Activated CD8-positive, alpha-beta memory T cell treated with anti-CD3 and anti-CD28 coated beads, Interleukin-2, amount 10 ng/mL, durations not matched to agents 7 days and 5 days (primary cell): ENCODE results near the gene HAPLN2. TPM values are rescaled to one million over a fixed set of nuclear protein-coding genes. Genes with fewer than 3 reads are reported as not detected.

ENCODE experiments used
- ATAC-seq: fragments of 150-1000 bp; cut with Tn5 transposase; one replicate; pipeline ENCODE4 v1.10.0; 2021; ENCODE audit warnings: moderate library complexity
- CTCF ChIA-PET: fragments of 350-600 bp; sonication (Branson Sonifier 250); formaldehyde crosslinking; loops from one replicate; lab custom pipeline; 2021; ENCODE audit warnings: antibody characterized with exemption; lab: Charles Lee
- DNase-seq: peaks from one replicate; pipeline ENCODE4 v3.0.0-alpha.2; 2020
- H3K27ac Mint-ChIP-seq: one replicate; pipeline ENCODE4 v1.8.0; 2021; ENCODE audit warnings: mild to moderate bottlenecking, mixed read lengths
- H3K27me3 Mint-ChIP-seq: one replicate; pipeline ENCODE4 v1.8.0; 2021; ENCODE audit warnings: mixed read lengths
- H3K36me3 Mint-ChIP-seq: one replicate; pipeline ENCODE4 v1.8.0; 2021; ENCODE audit warnings: mild to moderate bottlenecking, mixed read lengths
- H3K4me1 Mint-ChIP-seq: one replicate; pipeline ENCODE4 v1.8.0; 2021; ENCODE audit warnings: mixed read lengths
- H3K4me3 Mint-ChIP-seq: one replicate; pipeline ENCODE4 v1.8.0; 2021; ENCODE audit warnings: mild to moderate bottlenecking, moderate library complexity, mixed read lengths
- H3K9me3 Mint-ChIP-seq: one replicate; pipeline ENCODE4 v1.8.0; 2022; ENCODE audit warnings: low read depth, mixed read lengths
- total RNA-seq, 2 experiments: library from RNA; stranded (reverse); gene quantifications; one replicate each; pipeline ENCODE4 v1.2.3, GENCODE V29; 2021

Gene HAPLN2
- total RNA-seq, 2 experiments from 2014 or later, result not detected

GRCh38 chr1:156664767-156665411, 45.7 kb downstream of the HAPLN2 start:
- no peaks in the 10 kb centered on the region for H3K36me3 Mint-ChIP-seq

GRCh38 chr1:156665539-156665938, 46.3 kb downstream of the HAPLN2 start:
- CTCF ChIA-PET, result interaction anchor here (1.0 to 12.6 kb wide), 7 partner anchors 7 to 194 kb away, joined by 3 to 340 read pairs (median 4); partner anchors contain the start of gene HAPLN2
- peaks cover 37% of the 10 kb centered on the region for H3K4me1 Mint-ChIP-seq
- ATAC-seq (no peak), DNase-seq (no peak)
- H3K36me3 Mint-ChIP-seq, result no peaks in the 10 kb centered on the region
- H3K27me3 Mint-ChIP-seq, result peaks cover 8% of the 10 kb centered on the region
- no peaks in the 10 kb centered on the region for H3K9me3 Mint-ChIP-seq
- H3K4me3 Mint-ChIP-seq, result no peak overlapping the region
- no peak overlapping the region for H3K27ac Mint-ChIP-seq

More at GRCh38 chr1:156664767-156665411, 45.7 kb downstream of the HAPLN2 start:
- peaks cover 42% of the 10 kb centered on the region for H3K4me1 Mint-ChIP-seq
- ATAC-seq (no peak), DNase-seq (no peak)
- no peaks in the 10 kb centered on the region for H3K9me3 Mint-ChIP-seq
- H3K27me3 Mint-ChIP-seq, result peaks cover 8% of the 10 kb centered on the region
- CTCF ChIA-PET, result interaction anchor here (1.0 to 12.6 kb wide), 6 partner anchors 12 to 195 kb away, joined by 3 to 340 read pairs (median 9); partner anchors contain the start of gene HAPLN2
- H3K27ac Mint-ChIP-seq, result no peak overlapping the region
- no peak overlapping the region for H3K4me3 Mint-ChIP-seq

GRCh38 chr1:156666862-156667609, 47.8 kb downstream of the HAPLN2 start:
- H3K4me3 Mint-ChIP-seq, result no peak overlapping the region
- no peak for DNase-seq
- H3K27ac Mint-ChIP-seq, result no peak overlapping the region
- no peaks in the 10 kb centered on the region for H3K9me3 Mint-ChIP-seq
- no peak for ATAC-seq
- peaks cover 19% of the 10 kb centered on the region for H3K27me3 Mint-ChIP-seq
- no peaks in the 10 kb centered on the region for H3K36me3 Mint-ChIP-seq
- CTCF ChIA-PET, result interaction anchor here (1.1 to 12.6 kb wide), 6 partner anchors 8 to 59 kb away, joined by 4 to 340 read pairs (median 11); partner anchors contain the start of gene HAPLN2
- peaks cover 22% of the 10 kb centered on the region for H3K4me1 Mint-ChIP-seq

GRCh38 chr1:156667610-156667967, 48.4 kb downstream of the HAPLN2 start:
- Mint-ChIP-seq H3K27me3 (peaks cover 25% of the 10 kb centered on the region), H3K36me3 (no peaks in the 10 kb centered on the region), H3K9me3 (no peaks in the 10 kb centered on the region), H3K27ac (no peak overlapping the region), H3K4me3 (no peak overlapping the region), H3K4me1 (peaks cover 18% of the 10 kb centered on the region)
- CTCF ChIA-PET, result interaction anchor here (1.1 to 2.8 kb wide), 3 partner anchors 9 to 58 kb away, joined by 7 to 8 read pairs (median 7); no protein-coding TSS in a partner anchor
- no peak for DNase-seq
- ATAC-seq, result no peak

GRCh38 chr1:156667968-156668709, 48.9 kb downstream of the HAPLN2 start:
- Mint-ChIP-seq H3K27ac (no peak overlapping the region), H3K4me1 (peaks cover 16% of the 10 kb centered on the region), H3K4me3 (no peak overlapping the region), H3K27me3 (peaks cover 30% of the 10 kb centered on the region), H3K9me3 (no peaks in the 10 kb centered on the region), H3K36me3 (no peaks in the 10 kb centered on the region)
- DNase-seq (no peak), ATAC-seq (no peak)
- CTCF ChIA-PET, result interaction anchor here (1.1 to 2.8 kb wide), 4 partner anchors 10 to 58 kb away, joined by 3 to 8 read pairs (median 7); no protein-coding TSS in a partner anchor

GRCh38 chr1:156668801-156669637, 49.8 kb downstream of the HAPLN2 start:
- ATAC-seq (no peak), DNase-seq (no peak)
- CTCF ChIA-PET, result interaction anchor here (1.3 to 2.8 kb wide), 4 partner anchors 11 to 57 kb away, joined by 3 to 8 read pairs (median 6); no protein-coding TSS in a partner anchor
- Mint-ChIP-seq H3K36me3 (no peaks in the 10 kb centered on the region), H3K27me3 (peaks cover 39% of the 10 kb centered on the region), H3K4me3 (no peak overlapping the region), H3K27ac (peak overlapping the region; percentile 31), H3K9me3 (no peaks in the 10 kb centered on the region), H3K4me1 (peaks cover 13% of the 10 kb centered on the region)

- H3K27ac Mint-ChIP-seq, result no peak overlapping the region
- no peaks in the 10 kb centered on the region for H3K9me3 Mint-ChIP-seq
- CTCF ChIA-PET, result interaction anchor here (1.2 to 2.8 kb wide), 3 partner anchors 12 to 46 kb away, joined by 3 to 8 read pairs (median 4); no protein-coding TSS in a partner anchor
- no peaks in the 10 kb centered on the region for H3K36me3 Mint-ChIP-seq
- ATAC-seq (no peak), DNase-seq (no peak)
- H3K27me3 Mint-ChIP-seq, result peaks cover 44% of the 10 kb centered on the region
- no peak overlapping the region for H3K4me3 Mint-ChIP-seq
- peaks cover 8% of the 10 kb centered on the region for H3K4me1 Mint-ChIP-seq
Observed at GRCh38 chr1:156669794-156670193, 50.6 kb downstream of the HAPLN2 start.

GRCh38 chr1:156670359-156670758, 51.1 kb downstream of the HAPLN2 start:
- CTCF ChIA-PET, result interaction anchor here (1.2 to 2.8 kb wide), 3 partner anchors 13 to 47 kb away, joined by 3 to 8 read pairs (median 4); no protein-coding TSS in a partner anchor
- Mint-ChIP-seq H3K4me3 (no peak overlapping the region), H3K27ac (no peak overlapping the region), H3K4me1 (peaks cover 4% of the 10 kb centered on the region), H3K27me3 (peaks cover 49% of the 10 kb centered on the region), H3K9me3 (no peaks in the 10 kb centered on the region), H3K36me3 (no peaks in the 10 kb centered on the region)
- no peak for ATAC-seq
- DNase-seq, result no peak

- peaks cover under 1% of the 10 kb centered on the region for H3K4me1 Mint-ChIP-seq
- no peak for ATAC-seq
- CTCF ChIA-PET, result interaction anchor here (1.2 to 2.1 kb wide), 3 partner anchors 13 to 55 kb away, joined by 3 to 5 read pairs (median 4); no protein-coding TSS in a partner anchor
- H3K36me3 Mint-ChIP-seq, result no peaks in the 10 kb centered on the region
- no peak overlapping the region for H3K27ac Mint-ChIP-seq
- no peak overlapping the region for H3K4me3 Mint-ChIP-seq
- H3K9me3 Mint-ChIP-seq, result no peaks in the 10 kb centered on the region
- peaks cover 49% of the 10 kb centered on the region for H3K27me3 Mint-ChIP-seq
- no peak for DNase-seq
Observed at GRCh38 chr1:156670791-156671190, 51.6 kb downstream of the HAPLN2 start.

GRCh38 chr1:156671804-156672203, 52.6 kb downstream of the HAPLN2 start:
- no peak for ATAC-seq

GRCh38 chr1:156673387-156674121, 54.3 kb downstream of the HAPLN2 start:
- Mint-ChIP-seq H3K36me3 (no peaks in the 10 kb centered on the region), H3K9me3 (no peaks in the 10 kb centered on the region), H3K4me3 (no peak overlapping the region), H3K27ac (no peak overlapping the region), H3K4me1 (peaks cover 7% of the 10 kb centered on the region), H3K27me3 (peaks cover 71% of the 10 kb centered on the region)
- DNase-seq (no peak), ATAC-seq (no peak)
- CTCF ChIA-PET, result interaction anchor here (0.7 to 14.8 kb wide), 3 partner anchors 16 to 49 kb away, joined by 3 to 170 read pairs (median 82); no protein-coding TSS in a partner anchor

More at GRCh38 chr1:156671804-156672203, 52.6 kb downstream of the HAPLN2 start:
- CTCF ChIA-PET, result interaction anchor here (1.2 to 14.8 kb wide), 3 partner anchors 10 to 54 kb away, joined by 4 to 170 read pairs (median 5); no protein-coding TSS in a partner anchor
- DNase-seq, result no peak
- H3K9me3 Mint-ChIP-seq, result no peaks in the 10 kb centered on the region
- H3K27ac Mint-ChIP-seq, result no peak overlapping the region
- no peaks in the 10 kb centered on the region for H3K4me1 Mint-ChIP-seq
- H3K27me3 Mint-ChIP-seq, result peaks cover 54% of the 10 kb centered on the region
- H3K36me3 Mint-ChIP-seq, result no peaks in the 10 kb centered on the region
- H3K4me3 Mint-ChIP-seq, result no peak overlapping the region
